GM19397 (cell line): ENCODE measurements around the gene SHC1.
A peak's percentile ranks its signal among the peaks of the same experiment; 100 is the strongest.
"Not testable (repeated sequence)": the region's sequence is repeated elsewhere in the genome, so short reads cannot be mapped to it uniquely, and the experiment has no call there.

Experiments used
- ATAC-seq: cut with Tn5 transposase; IDR thresholded peaks from one replicate; pipeline ENCODE4 v1.9.1; 2021; ENCODE audit warnings: mild to moderate bottlenecking, moderate library complexity; ENCODE audit not compliant: unreplicated experiment

The SHC1 gene

GRCh38 chr1:154996966-154997701 lies 26.6 kb upstream of the SHC1 start:
- no peak for ATAC-seq

GRCh38 chr1:154995301-154995983 lies 24.9 kb upstream of the SHC1 start:
- not testable (repeated sequence) for ATAC-seq

- no peak for ATAC-seq
These were observed 24.0 kb upstream of the SHC1 start for GRCh38 chr1:154994591-154994990.

- no peak for ATAC-seq
These were observed 23.7 kb upstream of the SHC1 start for GRCh38 chr1:154994269-154994587.

- no peak for ATAC-seq
These were observed 23.2 kb upstream of the SHC1 start, which contains the start of gene LENEP for GRCh38 chr1:154993572-154994268. LENEP (plus strand) TSS chr1:154993586; CDS start chr1:154993608, 22 bp downstream.

- ATAC-seq = no peak
These were observed 22.4 kb upstream of the SHC1 start for GRCh38 chr1:154992721-154993571.

GRCh38 chr1:154990276-154990675 lies 19.7 kb upstream of the SHC1 start:
- ATAC-seq = no peak

- no peak for ATAC-seq
These were observed 18.8 kb upstream of the SHC1 start for GRCh38 chr1:154989195-154989860.

GRCh38 chr1:154988058-154988954 lies 17.8 kb upstream of the SHC1 start:
- ATAC-seq = no peak

- ATAC-seq = no peak
These were observed 16.8 kb upstream of the SHC1 start for GRCh38 chr1:154987326-154987725.

GRCh38 chr1:154986736-154987135 lies 16.2 kb upstream of the SHC1 start:
- ATAC-seq = not testable (repeated sequence)

GRCh38 chr1:154983776-154984466 lies 13.4 kb upstream of the SHC1 start:
- ATAC-seq = no peak

- ATAC-seq = peak; percentile 97
These were observed 12.5 kb upstream of the SHC1 start, which contains the start of gene FLAD1 for GRCh38 chr1:154982897-154983648. FLAD1 (plus strand) TSS chr1:154983344; CDS start chr1:154983695, 351 bp downstream.

GRCh38 chr1:154982341-154982740 lies 11.8 kb upstream of the SHC1 start:
- no peak for ATAC-seq

GRCh38 chr1:154978360-154978759 lies 7.8 kb upstream of the SHC1 start:
- no peak for ATAC-seq

- not testable (repeated sequence) for ATAC-seq
These were observed 7.2 kb upstream of the SHC1 start for GRCh38 chr1:154977762-154978161.

GRCh38 chr1:154975409-154976059 lies 5.0 kb upstream of the SHC1 start:
- no peak for ATAC-seq
